ENCODE results near the gene KCNJ15.

KCNJ15 gene

GRCh38 chr21:38343691-38344090 is 86.9 kb downstream of the KCNJ15 start:
- intact Hi-C loops (cut with DNase I): no loop called here
- no peak for DNase-seq

- no peak for DNase-seq
- intact Hi-C loops (cut with DNase I): no loop called here
Measured at GRCh38 chr21:38346286-38346685, 89.5 kb downstream of the KCNJ15 start.

GRCh38 chr21:38349111-38349746 is 92.4 kb downstream of the KCNJ15 start:
- intact Hi-C loops (cut with DNase I): no loop called here
- DNase-seq: peak in 1 of 42 donors; percentile 24

GRCh38 chr21:38349977-38350376 is 93.2 kb downstream of the KCNJ15 start:
- intact Hi-C loops (cut with DNase I): loop anchor here (10.0 kb wide), 1 partner anchor 635 kb away; no protein-coding TSS in a partner anchor

GRCh38 chr21:38350684-38351083 is 93.9 kb downstream of the KCNJ15 start:
- DNase-seq: no peak
- intact Hi-C loops (cut with DNase I): loop anchor here (10.0 kb wide), 1 partner anchor 636 kb away; no protein-coding TSS in a partner anchor

More at GRCh38 chr21:38349977-38350376, 93.2 kb downstream of the KCNJ15 start:
- peak in 1 of 42 donors; percentile 18 for DNase-seq

GRCh38 chr21:38351176-38351959 is 94.6 kb downstream of the KCNJ15 start:
- intact Hi-C loops (cut with DNase I): loop anchor here (10.0 kb wide), 1 partner anchor 637 kb away; no protein-coding TSS in a partner anchor
- peak in 1 of 42 donors; percentile 30 for DNase-seq

GRCh38 chr21:38351961-38352521 is 95.2 kb downstream of the KCNJ15 start:
- intact Hi-C loops (cut with DNase I): loop anchor here (10.0 kb wide), 1 partner anchor 637 kb away; no protein-coding TSS in a partner anchor
- peak in 1 of 42 donors; percentile 32 for DNase-seq

GRCh38 chr21:38352536-38353219 is 95.9 kb downstream of the KCNJ15 start:
- DNase-seq: peak in 35 of 42 donors; percentile 12 to 76 (median 38)
- intact Hi-C loops (cut with DNase I): loop anchor here (10.0 kb wide), 1 partner anchor 638 kb away; no protein-coding TSS in a partner anchor

GRCh38 chr21:38354231-38354630 is 97.4 kb downstream of the KCNJ15 start:
- DNase-seq: no peak
- intact Hi-C loops (cut with DNase I): loop anchor here (10.0 kb wide), 1 partner anchor 639 kb away; no protein-coding TSS in a partner anchor

GRCh38 chr21:38354746-38355145 is 98.0 kb downstream of the KCNJ15 start:
- DNase-seq: no peak
- intact Hi-C loops (cut with DNase I): loop anchor here (5.0 to 10.0 kb wide), 2 partner anchors 137 to 640 kb away; no protein-coding TSS in a partner anchor

- DNase-seq: no peak
- intact Hi-C loops (cut with DNase I): loop anchor here (5.0 to 10.0 kb wide), 2 partner anchors 138 to 641 kb away; no protein-coding TSS in a partner anchor
Measured at GRCh38 chr21:38355353-38355752, 98.6 kb downstream of the KCNJ15 start.

- intact Hi-C loops (cut with DNase I): loop anchor here (5.0 to 10.0 kb wide), 2 partner anchors 139 to 641 kb away; no protein-coding TSS in a partner anchor
- DNase-seq: peak; percentile 46 to 89 (median 76)
Measured at GRCh38 chr21:38355992-38356781, 99.4 kb downstream of the KCNJ15 start.

All from head of caudate nucleus (tissue), 42 donors.